ENCODE results near the gene HNRNPU.

The HNRNPU gene

DNA sequence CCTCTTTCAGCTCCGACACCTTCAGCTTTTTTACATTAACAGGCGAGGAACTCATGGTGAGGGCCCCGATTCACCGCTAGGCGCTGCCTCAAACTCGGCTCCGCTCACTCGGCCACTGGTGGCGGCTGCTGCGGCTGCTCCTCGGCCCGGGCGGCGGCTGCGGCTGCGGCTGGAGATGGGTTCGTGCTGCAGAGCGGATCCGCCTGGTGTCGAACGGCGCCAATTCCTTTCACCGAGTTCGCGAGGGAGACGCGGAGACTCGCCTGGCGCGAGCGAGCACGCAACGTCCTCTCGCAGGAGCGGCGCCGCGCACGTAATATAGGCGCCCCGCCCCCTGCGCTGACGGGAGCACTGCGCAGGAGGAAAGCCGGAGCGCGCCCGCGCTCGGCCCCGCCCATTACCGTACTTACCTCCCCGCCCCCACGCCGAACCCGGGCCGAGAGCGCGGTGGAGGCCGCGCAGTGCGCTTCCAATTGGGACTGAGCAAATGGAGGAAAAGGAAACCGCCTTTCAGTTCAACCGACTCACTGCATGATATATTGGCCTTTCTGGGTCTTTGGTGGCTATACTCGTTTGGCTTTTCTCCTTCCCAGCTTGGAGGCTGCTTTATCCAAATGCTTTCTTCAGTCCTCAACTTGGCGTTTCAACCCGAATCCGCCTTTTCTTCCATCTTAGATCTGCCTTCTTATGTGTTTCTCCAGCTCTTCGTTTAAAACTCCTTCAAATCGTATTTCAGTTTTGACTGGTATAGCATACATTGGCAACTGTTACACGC lies at the start of gene HNRNPU:
Gene HNRNPU, minus strand, starts transcription at position 291 of the 775 bp plus-strand sequence. Its CDS starts 236 bp downstream, at position 55.
- DNase-seq (ENCODE audit: low read depth) = peak; percentile 72

DNA sequence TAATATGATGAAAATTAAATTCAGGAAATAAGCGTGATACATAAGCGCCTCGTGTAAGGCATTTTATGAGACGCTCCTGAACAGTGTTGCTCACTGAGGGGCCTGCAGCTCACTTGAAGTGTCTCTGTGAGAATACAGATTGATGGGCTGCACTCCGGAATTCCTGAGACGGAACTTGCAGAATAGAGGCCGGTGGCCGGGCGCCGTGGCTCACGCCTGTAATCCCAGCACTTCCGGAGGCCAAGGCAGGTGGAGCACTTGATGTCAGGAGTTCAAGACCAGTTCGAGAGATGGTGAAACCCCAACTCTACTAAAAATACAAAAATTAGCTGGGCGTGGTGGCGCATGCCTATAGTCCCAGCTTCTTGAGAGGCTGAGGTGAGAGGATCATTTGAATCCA lies 49.5 kb upstream of the HNRNPU start:
- DNase-seq (ENCODE audit: low read depth) = no peak

DNA sequence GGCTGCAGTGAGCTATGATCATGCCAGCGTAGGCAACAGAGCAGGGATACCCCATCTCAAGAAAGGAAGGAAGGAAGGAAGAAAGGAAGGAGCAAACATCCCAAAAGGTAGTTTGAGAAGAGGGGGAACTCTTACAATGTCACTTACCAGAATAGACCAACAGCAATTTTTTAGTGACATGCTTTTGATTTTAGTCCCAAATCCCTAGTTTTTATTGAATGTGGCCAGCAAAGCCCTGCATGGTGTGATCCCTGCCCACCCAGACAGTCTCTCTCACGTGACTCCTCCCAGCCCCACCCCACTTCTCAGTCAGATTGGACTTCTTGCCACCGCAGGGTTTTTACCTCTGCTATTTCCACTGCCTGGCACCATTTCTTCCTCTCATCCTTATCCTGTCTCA lies 39.8 kb upstream of the HNRNPU start:
- DNase-seq (ENCODE audit: low read depth) = no peak

DNA sequence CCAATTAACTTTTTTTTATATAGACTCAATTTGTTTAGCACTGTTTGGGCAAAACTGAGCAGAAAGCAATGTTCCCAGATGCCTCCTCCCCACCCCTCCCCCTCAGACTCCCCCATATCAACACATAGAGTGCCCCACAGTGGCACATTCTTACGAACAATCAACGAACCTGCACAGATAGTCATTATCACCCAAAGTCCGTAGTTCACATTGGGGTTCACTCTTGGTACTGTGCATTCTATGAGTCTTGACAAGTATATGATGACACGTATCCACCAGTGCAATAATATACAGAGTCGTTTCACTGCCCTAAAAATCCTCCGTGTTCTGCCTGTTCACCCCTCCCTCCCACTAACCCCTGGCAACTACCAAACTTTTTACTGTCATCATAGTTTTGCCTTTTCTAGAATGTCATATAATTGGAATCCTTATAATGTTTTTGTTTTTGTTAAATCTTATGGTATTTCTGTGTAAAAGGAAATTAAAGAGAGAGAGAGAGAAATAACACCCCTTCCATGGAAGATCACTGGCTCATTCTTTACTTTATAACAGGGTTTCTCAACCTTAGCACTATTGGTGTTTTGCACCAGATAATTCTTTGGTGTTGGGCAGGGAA lies 37.2 kb upstream of the HNRNPU start:
- DNase-seq (ENCODE audit: low read depth) = no peak

DNA sequence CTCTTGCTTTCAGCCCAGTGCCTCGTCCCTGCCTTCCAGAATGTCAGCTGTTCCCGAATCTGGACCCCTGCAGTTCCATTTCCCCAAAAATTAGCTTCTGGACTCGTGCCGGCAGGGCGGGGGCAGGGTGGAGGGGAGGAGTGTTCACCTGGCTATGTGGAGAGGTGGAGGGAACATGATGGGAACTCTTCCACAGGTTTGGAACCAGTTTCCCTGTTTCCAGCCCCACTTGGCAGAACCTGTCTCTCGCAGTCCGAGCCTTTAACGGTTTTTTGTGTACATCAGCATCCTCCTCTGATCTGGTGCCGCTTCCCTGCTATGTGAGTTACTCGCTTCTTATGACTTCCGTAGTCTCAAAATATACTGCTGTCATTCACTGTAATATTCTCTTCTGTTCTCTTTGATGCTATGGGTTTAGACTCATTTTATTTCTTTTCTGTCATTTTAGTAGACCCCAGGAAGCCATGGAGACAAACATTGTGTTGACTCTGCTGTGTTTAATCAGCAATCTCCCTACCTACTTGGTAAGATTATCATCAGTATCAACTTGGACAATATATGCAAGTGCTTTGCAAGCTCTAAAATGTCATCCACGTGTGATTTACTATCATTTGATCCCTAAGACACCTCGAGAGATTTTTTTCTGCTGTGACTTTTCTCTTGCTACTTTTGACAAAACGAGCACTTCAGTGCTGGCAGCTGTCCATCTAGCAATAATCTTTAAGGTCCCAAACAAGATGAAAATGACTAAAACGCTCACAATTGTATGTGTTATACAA lies 33.3 kb upstream of the HNRNPU start:
- no peak for DNase-seq (ENCODE audit: low read depth)

DNA sequence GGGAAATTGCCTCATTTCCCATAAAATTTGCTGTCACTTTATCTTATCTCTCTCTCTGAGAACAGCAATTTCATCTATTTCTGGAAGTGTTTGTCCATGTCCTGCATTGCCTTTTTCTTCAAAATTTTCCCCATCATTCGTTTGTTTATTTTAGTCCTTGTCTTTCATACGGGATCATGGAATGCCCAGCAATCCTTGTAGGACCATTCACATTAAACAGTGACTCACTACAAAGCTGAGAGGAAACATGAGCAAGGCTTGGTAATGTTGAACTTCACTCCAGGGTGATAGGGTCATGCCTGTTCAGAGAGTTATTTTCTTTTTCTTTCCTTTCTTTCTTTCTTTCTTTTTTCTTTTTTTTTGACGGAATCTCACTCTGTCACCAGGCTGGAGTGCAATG lies 32.2 kb upstream of the HNRNPU start:
- DNase-seq (ENCODE audit: low read depth) = no peak

DNA sequence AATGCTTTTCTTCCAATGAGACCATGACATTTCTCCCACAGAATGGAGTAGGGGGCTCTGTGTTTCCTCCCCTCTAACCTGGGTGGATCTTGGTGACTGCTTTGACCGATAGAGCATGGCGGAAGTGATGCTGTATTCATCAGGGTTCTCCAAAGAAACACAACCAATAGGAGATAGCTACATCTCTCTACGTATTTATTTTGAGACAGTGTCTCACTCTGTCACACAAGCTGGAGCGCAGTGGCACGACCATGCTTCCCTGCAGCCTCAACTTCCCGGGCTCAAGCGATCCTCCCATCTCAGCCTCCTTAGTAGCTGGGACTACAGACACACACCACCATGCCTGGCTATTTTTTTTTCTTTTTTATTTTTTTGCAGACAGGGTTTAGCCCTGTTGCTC lies 29.5 kb upstream of the HNRNPU start:
- DNase-seq (ENCODE audit: low read depth) = no peak

DNA sequence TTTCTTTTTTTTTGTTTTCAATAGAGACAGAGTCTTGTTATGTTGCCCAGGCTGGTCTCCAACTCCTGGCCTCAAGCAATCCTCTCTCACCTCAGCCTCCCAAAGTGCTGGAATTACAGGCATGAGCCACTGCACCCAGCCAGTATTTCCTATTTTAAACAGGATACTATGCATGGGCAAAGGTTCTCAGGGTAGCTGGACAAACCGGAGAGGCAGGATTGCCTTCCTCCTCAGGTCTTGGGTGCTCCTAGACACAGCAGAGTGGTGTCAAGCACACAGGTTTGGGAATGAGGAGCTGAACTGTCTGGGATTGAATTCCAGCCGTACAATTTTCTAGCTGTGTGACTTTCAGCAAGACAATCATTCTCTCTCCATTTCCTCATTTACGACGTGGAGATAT lies 22.9 kb upstream of the HNRNPU start:
- no peak for DNase-seq (ENCODE audit: low read depth)

DNA sequence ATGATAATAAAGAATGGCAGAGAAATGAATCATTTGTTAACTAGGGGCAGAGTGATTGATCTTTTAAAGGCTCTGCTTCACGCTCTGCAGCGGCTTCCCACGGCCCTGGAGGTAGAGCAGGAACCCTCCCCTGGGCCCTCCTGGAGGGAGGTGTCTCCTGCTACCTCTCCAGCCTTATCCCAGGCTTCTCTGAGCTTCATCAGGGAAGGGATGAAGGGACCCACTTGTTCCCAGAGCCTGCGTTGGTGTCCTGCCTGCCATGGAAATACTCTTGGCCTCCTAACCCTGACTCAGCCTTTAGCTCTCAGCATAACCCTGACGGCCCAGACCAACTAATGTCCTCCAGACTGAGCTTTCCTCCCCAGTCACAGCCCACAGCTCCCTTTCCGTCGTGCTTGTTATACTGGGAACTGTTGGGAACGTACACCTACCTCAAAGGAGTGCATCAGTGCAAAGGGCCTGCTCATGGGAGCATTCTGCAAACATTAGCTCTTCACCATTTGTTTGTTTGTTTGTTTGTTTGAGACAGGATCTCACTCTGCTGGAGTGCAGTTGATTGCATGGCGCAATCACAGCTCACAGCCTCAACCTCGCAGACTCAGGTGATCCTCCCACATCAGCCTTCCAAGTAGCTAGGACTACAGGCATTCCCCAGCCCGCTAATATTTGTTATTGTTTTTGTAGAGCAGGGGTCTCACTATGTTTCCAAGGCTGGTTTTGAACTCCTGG lies 17.4 kb upstream of the HNRNPU start:
- DNase-seq (ENCODE audit: low read depth) = no peak

DNA sequence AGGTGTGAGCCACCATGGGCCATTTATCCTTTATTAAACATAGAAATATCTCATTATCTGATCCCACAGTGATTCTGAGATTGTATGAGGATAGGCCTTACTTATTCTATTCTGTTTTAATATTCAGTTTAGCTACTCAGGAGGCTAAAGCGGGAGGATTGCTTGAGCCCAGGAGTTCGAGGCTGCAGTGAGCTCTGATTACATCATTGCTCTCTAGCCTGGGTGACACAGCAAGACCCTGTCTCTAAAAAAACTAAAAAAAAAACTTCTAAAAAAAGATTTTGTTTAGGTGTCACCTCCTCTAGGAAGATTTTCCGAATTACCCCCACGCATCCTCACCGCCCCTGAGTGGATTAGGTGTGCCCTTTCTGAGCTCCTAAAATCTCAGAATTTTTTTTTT lies 14.3 kb upstream of the HNRNPU start:
- DNase-seq (ENCODE audit: low read depth) = no peak

DNA sequence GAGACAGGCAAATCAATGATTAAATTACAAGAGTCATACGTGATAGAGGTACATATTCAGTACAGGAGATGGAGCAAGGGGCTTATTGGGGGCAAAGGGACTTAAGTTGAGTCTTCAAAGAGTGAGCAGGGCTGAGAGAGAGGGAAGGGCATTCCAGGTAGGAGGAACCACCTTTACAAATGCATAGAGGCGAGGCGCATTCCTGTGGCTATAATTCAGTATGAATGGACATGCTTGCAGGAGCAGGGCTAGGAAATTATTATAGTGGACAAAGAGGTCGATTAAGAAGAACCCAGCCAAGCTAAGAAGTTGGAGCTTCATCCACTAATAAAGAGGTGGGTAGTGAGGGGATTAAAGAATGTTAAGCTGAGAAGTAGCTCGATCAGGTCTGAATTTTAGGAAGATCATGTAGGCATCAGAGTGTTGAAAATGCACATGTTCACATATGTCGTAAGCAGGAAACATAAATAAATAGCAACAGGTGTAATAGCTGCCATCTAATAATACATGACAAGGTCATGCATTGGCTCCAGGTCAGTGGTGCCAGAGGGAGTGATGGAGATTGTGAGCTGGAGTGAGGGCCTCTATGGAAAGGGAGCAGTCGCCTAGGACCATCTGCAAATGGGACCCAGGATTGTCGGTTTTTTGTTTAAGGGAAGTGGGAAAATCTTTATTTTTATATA lies 12.0 kb upstream of the HNRNPU start:
- DNase-seq (ENCODE audit: low read depth) = no peak

DNA sequence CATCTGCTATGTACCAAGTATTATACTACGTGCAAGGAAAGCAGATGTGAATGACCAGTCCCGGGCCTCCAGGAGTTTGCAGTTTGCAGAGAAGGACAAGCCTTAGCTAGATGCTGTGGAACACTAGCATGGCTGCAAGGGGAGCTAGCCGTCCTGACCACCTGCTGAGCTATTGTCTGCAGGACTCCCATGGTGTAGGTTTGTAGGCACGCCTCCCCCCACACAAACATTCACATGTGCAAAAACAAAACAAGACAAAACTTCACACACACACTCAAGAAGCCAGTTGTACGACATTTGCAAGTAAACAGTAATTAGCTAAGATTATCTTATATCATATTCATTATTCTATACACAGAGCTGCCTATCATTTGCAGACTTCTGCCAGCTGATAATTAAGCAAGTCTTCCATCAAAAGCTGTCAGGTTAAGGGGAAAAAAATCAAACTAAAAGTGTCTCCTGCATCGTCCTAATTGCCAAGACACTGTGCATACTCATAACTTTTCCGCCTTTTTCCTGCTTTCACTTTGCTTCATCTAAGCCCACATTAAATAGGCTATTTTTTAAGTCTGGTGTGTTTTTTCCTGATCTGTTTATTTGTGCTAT lies 10.7 kb upstream of the HNRNPU start:
- DNase-seq (ENCODE audit: low read depth) = no peak

DNA sequence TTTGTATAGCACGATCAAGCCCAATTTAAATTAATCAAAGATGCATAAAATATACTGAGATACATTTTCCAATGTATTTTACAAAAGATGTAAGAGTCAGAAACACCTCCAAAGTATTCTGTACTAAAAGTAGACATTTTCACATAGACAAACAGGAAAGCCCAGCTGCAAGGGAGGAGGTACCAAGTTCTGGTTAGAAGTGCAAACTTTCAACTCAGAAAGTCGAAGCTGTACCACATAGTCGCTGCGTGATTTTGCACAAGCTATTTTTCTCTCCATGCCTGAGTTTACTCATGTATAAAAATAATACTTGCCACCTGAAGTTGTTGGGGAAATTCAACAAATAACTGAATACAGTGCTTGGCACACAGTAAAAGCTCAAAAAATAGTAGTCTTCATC lies 5.6 kb upstream of the HNRNPU start:
- DNase-seq (ENCODE audit: low read depth) = no peak

DNA sequence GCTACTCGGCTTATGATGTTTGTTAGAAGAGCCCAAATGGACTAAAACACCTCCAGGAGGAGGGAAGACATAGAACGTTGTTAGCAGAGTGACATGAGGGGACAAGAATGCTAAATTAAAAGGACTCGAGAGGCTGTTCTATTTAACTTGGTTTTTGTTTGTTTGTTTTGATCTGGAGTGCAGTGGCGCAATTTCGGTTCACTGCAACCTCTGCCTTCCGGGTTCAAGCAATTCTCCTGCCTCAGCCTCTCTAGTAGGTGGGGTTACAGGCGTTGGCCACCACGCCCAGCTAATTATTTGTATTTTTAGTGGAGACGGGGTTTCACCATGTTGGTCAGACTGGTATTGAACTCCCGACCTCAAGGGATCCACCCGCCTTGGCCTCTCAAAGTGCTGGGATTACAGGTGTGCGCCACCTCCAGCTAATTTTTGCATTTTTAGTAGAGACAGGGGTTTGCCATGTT lies 5.1 kb upstream of the HNRNPU start:
- no peak for DNase-seq (ENCODE audit: low read depth)

DNA sequence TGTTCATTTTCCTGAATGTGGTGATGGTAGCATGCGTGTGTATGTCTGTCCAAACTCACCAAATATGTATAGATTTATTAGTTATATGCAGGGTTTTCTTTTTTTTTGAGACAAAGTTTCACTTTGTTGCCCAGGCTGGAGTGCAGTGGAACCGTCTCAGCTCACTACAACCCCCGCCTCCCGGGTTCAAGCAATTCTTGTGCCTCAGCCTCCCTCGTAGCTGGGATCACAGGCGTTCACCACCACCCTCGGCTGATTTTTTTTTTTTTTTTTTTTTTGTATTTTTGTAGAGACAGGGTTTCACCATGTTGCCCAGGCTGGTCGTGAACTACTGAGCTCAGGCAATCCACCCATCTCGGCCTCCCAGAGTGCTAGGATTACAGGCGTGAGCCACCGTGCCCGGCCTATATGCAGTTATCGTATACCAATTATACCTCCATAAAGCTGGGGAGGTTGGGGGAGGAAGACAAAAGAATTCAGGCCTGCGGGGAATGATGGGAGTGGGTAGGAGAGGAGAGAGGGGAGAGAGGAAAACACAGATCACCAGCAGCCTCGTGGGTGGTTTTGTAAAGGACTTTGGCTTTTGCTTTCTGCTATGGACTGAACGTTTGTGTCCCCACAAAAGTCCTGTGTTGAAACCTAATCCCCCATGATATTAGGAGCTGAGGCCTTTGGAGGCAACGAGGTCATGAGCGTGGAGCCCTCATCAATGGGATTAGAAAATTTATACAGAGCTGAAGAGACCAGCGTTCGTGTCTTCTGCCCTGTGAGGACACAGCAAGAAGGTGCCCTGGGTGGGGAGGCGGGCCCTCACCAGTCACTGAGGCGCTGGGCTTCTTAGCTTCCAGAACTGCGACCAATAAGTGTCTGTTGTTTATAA lies 4.4 kb upstream of the HNRNPU start:
- no peak for DNase-seq (ENCODE audit: low read depth)

DNA sequence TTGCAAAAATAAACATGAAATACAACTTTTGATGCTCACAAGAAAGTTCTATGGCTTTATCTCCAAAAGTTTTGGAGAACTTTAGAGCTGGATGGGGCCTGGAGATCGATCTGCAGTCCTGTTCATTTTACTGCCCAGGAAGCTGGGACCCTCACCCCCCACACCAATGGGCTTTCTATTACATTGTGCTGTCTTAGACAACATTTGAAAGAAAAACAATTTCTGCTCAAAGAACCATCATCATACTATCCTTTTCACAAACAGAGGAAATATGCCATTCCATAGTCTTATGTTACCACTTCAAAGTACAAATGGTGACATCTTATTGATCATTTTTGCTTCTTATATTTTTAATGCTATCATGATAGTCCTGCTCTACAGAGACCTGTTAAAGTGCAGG lies 2.0 kb upstream of the HNRNPU start:
- DNase-seq (ENCODE audit: low read depth) = no peak

DNA sequence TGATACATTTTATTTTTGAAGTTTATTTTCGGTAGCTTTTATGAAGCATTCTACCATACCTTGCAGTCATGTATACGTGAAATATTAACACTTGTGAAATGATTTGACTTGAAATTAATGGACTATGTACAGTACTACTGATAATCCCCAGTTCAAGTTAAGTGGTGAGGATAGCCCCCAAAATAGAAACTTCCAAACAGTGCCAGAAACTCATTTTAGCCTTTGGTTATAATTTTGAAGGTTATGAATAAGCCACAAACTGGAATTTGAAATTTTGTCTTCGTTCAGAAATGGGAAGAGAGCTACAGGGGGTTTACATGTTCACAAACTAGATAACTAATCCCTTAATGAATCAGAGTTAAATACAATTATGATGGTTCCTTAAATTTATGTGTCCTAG lies 1.5 kb upstream of the HNRNPU start:
- no peak for DNase-seq (ENCODE audit: low read depth)

DNA sequence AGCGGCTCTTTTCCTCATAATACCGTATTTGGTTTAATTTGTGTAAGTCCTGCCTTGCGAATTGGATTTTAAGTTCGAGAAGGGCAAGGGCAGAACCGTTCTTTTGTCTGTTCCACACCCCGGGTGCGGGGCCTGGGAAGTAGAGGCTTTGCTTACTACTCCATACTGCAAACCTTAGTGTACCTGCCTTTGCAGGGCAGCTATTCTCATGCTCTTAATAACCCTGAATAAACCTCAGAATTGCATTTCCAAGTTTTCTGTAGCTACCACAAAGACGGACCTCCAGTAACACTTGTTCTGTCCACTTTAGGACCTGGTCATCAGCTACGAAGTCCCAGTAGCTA lies 657 bp upstream of the HNRNPU start:
- DNase-seq (ENCODE audit: low read depth) = no peak

DNA sequence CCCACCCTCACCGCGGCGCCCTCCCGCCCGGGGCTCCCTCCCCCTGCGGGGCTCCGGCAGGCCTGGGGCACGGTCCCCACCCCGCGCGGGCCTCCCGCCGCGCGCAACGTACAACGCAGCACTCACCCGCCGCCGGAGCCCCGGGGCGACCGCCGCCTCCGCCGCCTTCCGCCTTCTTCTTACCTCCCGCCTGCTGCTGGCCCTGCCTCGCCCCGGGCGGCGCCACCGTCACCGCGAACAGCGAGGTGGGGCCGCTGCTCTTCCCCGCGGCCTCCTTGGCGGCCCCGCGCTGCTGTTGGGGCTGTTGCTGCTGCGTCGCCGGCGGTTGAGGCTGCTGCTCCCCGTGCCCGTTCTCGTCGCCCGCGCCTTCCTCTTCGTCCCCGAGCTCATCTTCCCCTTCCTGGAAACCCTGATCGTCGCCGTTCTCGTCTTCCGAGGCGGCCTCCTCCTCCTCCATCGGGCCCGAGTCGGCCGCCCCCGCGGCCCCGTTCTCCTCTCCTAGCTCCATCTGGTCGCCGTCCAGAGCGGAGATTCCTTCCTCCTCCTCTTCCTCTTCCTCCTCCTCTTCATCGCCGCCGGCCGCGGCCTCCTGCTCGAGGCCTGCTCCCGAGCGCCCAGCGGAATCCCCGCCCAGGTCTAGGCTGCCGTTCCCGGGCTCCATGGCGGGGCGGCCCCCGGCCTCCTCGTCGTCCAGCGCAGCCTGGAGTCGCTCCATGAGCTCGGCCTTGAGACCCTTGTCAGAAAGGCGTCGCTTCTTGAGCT lies 671 bp downstream of the HNRNPU start:
- DNase-seq (ENCODE audit: low read depth) = no peak
